HepG2 (cell line): ENCODE results near the gene CLDND2. TPM values are rescaled to one million over a fixed set of nuclear protein-coding genes. Genes with fewer than 3 reads are reported as not detected.

Source experiments
- BRCA1 ChIP-seq: sonication (generic); formaldehyde crosslinking; IDR thresholded peaks from 2 replicates; pipeline ENCODE4 v1.4.0; 2020; ENCODE audit warnings: missing genetic modification reagents
- ERF ChIP-seq: IDR thresholded peaks from 2 replicates; pipeline ENCODE4 v1.6.1; 2018; ENCODE audit warnings: missing biosample characterization, missing genetic modification reagents
- FOXJ3 ChIP-seq: sonication (generic); formaldehyde crosslinking; IDR thresholded peaks from 2 replicates; pipeline ENCODE4 v1.4.0; 2020; ENCODE audit warnings: missing genetic modification reagents, mild to moderate bottlenecking, borderline replicate concordance
- KDM4B ChIP-seq: sonication (generic); formaldehyde crosslinking; IDR thresholded peaks from 2 replicates; pipeline ENCODE4 v1.4.0; 2020; ENCODE audit warnings: missing genetic modification reagents
- MAZ ChIP-seq, 2 experiments: sonication (generic) in 1 of 2; formaldehyde crosslinking in 1 of 2; IDR thresholded peaks; 2 replicates each; pipeline versions ENCODE4 v1.5.0 to v1.6.1; 2012 to 2020; ENCODE audit warnings: low read depth in 2 of 2, mild to moderate bottlenecking in 2 of 2, borderline replicate concordance in 1 of 2, improper control_type of control experiment in 1 of 2, low read length in 1 of 2, missing genetic modification reagents in 1 of 2, moderate library complexity in 1 of 2
- RAD51 ChIP-seq: fragments of 450-650 bp; IDR thresholded peaks from 2 replicates; pipeline ENCODE4 v1.6.1; 2016; ENCODE audit warnings: borderline replicate concordance
- RFX1 ChIP-seq: fragments of 450-650 bp; IDR thresholded peaks from 2 replicates; pipeline ENCODE4 v1.6.1; 2017
- SPEN ChIP-seq: sonication (generic); formaldehyde crosslinking; IDR thresholded peaks from 2 replicates; pipeline ENCODE4 v1.5.1; 2020; ENCODE audit warnings: low read depth, mild to moderate bottlenecking, missing genetic modification reagents
- TBX2 ChIP-seq: sonication (generic); formaldehyde crosslinking; IDR thresholded peaks from 2 replicates; pipeline ENCODE4 v1.5.0; 2020; ENCODE audit warnings: missing genetic modification reagents, mild to moderate bottlenecking, borderline replicate concordance
- TCF7 ChIP-seq: sonication (generic); IDR thresholded peaks from 2 replicates; pipeline ENCODE4 v1.6.1; 2016; ENCODE audit warnings: antibody characterized with exemption, low read depth
- U2AF1 ChIP-seq: fragments of 200-400 bp; formaldehyde crosslinking; optimal IDR thresholded peaks from 2 replicates; pipeline ENCODE3; 2017; ENCODE audit warnings: mild to moderate bottlenecking, low read depth, low read length
- ZFAT ChIP-seq: sonication (generic); formaldehyde crosslinking; conservative IDR thresholded peaks from 2 replicates; pipeline ENCODE4 v1.8.1; 2023; ENCODE audit warnings: missing genetic modification reagents, inconsistent platforms
- ZKSCAN8 ChIP-seq: IDR thresholded peaks from 2 replicates; pipeline ENCODE4 v1.6.1; 2016; ENCODE audit warnings: borderline replicate concordance, missing genetic modification reagents, missing compliant biosample characterization
- ZMYM3 ChIP-seq: sonication (generic); formaldehyde crosslinking; IDR thresholded peaks from 2 replicates; pipeline ENCODE4 v1.5.1; 2020; ENCODE audit warnings: mild to moderate bottlenecking, missing genetic modification reagents
- ZNF10 ChIP-seq: sonication (generic); formaldehyde crosslinking; IDR thresholded peaks from 2 replicates; pipeline ENCODE4 v1.4.0; 2020; ENCODE audit warnings: mild to moderate bottlenecking, low read depth, missing genetic modification reagents, borderline replicate concordance
- ZNF12 ChIP-seq: sonication (generic); formaldehyde crosslinking; IDR thresholded peaks from 2 replicates; pipeline ENCODE4 v1.5.0; 2020; ENCODE audit warnings: missing genetic modification reagents
- ZNF263 ChIP-seq: sonication (generic); formaldehyde crosslinking; IDR thresholded peaks from 2 replicates; pipeline ENCODE4 v1.4.0; 2020; ENCODE audit warnings: missing genetic modification reagents
- ZNF30 ChIP-seq: sonication (generic); formaldehyde crosslinking; IDR thresholded peaks from 2 replicates; pipeline ENCODE4 v1.5.0; 2020; ENCODE audit warnings: mild to moderate bottlenecking, missing genetic modification reagents
- ZNF629 ChIP-seq: sonication (generic); formaldehyde crosslinking; conservative IDR thresholded peaks from 2 replicates; pipeline ENCODE4 v1.5.0; 2020; ENCODE audit warnings: missing genetic modification reagents
- polyA plus RNA-seq, 8 experiments: library from polyadenylated mRNA; depleted of rRNA in 3 of 8; stranded (reverse) in 7 of 8; unstranded in 1 of 8; fragments of >200 nt; fragmentation: Illumina TruSeq in 4 of 8; extraction: Trizol in 4 of 8; gene quantifications; 2 replicates each; pipeline versions ENCODE4 v1.2.1 to v1.2.3, GENCODE V29; 2011 to 2016; ENCODE audit warnings: low read depth in 4 of 8, missing spikeins in 1 of 8, mixed read lengths in 1 of 8; ENCODE audit not compliant: insufficient read depth in 1 of 8
- total RNA-seq, 5 experiments: library from RNA; depleted of rRNA; stranded (reverse); fragments of >200 nt; fragmentation: Illumina TruSeq; extraction: Trizol; gene quantifications; 2 replicates each; pipeline ENCODE4 v1.2.3, GENCODE V29; 2016; ENCODE audit warnings: low read depth in 1 of 5
- TF ChIP-seq, protein P1 (sequence below): sonication (generic); formaldehyde crosslinking; IDR thresholded peaks from 2 replicates; pipeline ENCODE4 v1.5.1; 2020; ENCODE audit warnings: missing genetic modification reagents, mild to moderate bottlenecking, borderline replicate concordance
- TF ChIP-seq, protein P2 (sequence below): sonication (generic); formaldehyde crosslinking; IDR thresholded peaks from 2 replicates; pipeline ENCODE4 v1.4.0; 2020; ENCODE audit warnings: missing genetic modification reagents, borderline replicate concordance
- TF ChIP-seq, protein P3 (sequence below): sonication (generic); formaldehyde crosslinking; IDR thresholded peaks from 2 replicates; pipeline ENCODE4 v1.9.0; 2021; ENCODE audit warnings: missing genetic modification reagents, mild to moderate bottlenecking, borderline replicate concordance
- TF ChIP-seq, protein P4 (sequence below): sonication (generic); formaldehyde crosslinking; IDR thresholded peaks from 2 replicates; pipeline ENCODE4 v1.5.0; 2020; ENCODE audit warnings: missing genetic modification reagents
- TF ChIP-seq, protein P5 (sequence below): sonication (generic); formaldehyde crosslinking; IDR thresholded peaks from 2 replicates; pipeline ENCODE4 v1.8.0; 2022; ENCODE audit warnings: mild to moderate bottlenecking, missing genetic modification reagents, moderate library complexity

Gene CLDND2
- total and polyA plus RNA-seq, 2 of the 13 experiments (the other 11 are each of a cell fraction or from before 2014, with no cell fraction given): 0.84 to 1.8 TPM

DNA sequence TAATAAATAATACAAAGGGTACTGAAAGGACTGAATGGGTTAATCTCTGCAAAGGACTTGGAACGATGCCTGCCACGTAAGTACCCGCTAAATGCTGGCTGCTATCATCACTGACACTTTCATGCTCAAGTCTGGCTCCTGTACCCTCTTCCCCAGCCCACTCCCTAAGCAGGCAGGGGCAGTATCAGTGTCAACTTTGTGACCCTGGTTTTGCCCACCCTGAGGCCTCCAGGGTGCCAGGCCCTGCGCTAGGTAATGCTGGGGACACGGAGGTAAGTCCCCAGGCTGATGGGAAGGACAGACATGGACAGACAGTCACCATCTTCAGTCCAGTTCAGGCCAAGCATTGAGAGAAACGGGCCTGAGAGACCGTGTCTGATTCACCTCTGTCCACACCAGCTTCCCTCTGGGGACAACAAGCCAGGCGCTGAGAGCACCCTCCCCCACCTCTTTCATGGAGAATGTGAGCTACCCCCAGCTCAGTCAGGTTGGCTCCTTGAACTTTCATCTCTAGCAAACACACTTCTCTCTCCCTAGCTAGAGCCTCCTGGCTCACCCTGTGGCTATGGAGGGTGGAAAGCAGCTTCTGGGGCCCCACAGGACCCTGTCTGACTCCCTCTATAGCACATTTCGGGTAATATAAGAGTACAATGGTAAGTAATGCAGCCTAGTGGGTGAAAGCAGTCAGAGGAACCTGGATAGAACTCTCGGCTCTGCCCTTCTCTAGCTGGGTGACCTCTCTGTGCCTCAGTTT, 3.4 kb downstream of the CLDND2 start (continued):
- TF ChIP-seq MAZ (IDR thresholded peaks at IDR 0.05; ENCODE audit: borderline replicate concordance, low read depth, low read length): peak; percentile 67
- no peak; the same call in none of the 2 replicates for TF ChIP-seq MAZ (CRISPR knock-in tag; IDR thresholded peaks at IDR 0.05; ENCODE audit: low read depth)
- peak; percentile 66; the same call in 1 of the 2 replicates for TF ChIP-seq ZMYM3 (CRISPR knock-in tag)
- TF ChIP-seq TCF7: 0 out of 2 replicates have a peak, but pooled peaks have one; percentile 17
- TF ChIP-seq ZNF10: no peak
- TF ChIP-seq, protein P1, sequence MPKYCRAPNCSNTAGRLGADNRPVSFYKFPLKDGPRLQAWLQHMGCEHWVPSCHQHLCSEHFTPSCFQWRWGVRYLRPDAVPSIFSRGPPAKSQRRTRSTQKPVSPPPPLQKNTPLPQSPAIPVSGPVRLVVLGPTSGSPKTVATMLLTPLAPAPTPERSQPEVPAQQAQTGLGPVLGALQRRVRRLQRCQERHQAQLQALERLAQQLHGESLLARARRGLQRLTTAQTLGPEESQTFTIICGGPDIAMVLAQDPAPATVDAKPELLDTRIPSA (CRISPR knock-in tag): no peak; the same call in 1 of the 2 replicates
- TF ChIP-seq ZKSCAN8 (CRISPR knock-in tag): peak; percentile 59; the same call in 1 of the 2 replicates
- TF ChIP-seq TBX2: peak; percentile 42; the same call in 1 of the 2 replicates
- no peak for TF ChIP-seq U2AF1
- TF ChIP-seq, protein P2, sequence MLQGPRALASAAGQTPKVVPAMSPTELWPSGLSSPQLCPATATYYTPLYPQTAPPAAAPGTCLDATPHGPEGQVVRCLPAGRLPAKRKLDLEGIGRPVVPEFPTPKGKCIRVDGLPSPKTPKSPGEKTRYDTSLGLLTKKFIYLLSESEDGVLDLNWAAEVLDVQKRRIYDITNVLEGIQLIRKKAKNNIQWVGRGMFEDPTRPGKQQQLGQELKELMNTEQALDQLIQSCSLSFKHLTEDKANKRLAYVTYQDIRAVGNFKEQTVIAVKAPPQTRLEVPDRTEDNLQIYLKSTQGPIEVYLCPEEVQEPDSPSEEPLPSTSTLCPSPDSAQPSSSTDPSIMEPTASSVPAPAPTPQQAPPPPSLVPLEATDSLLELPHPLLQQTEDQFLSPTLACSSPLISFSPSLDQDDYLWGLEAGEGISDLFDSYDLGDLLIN: no peak
- TF ChIP-seq RAD51: no peak
- TF ChIP-seq BRCA1 (CRISPR knock-in tag): no peak
- peak; percentile 31; the same call in 1 of the 2 replicates for TF ChIP-seq ZNF263
- TF ChIP-seq ZNF30 (CRISPR knock-in tag): no peak
- no peak; the same call in 1 of the 2 replicates for TF ChIP-seq ZNF629 (CRISPR knock-in tag)
- TF ChIP-seq FOXJ3 (CRISPR knock-in tag): peak; percentile 76; the same call in 1 of the 2 replicates
- TF ChIP-seq ZFAT: no peak
- TF ChIP-seq RFX1: no peak
- TF ChIP-seq, protein P3, sequence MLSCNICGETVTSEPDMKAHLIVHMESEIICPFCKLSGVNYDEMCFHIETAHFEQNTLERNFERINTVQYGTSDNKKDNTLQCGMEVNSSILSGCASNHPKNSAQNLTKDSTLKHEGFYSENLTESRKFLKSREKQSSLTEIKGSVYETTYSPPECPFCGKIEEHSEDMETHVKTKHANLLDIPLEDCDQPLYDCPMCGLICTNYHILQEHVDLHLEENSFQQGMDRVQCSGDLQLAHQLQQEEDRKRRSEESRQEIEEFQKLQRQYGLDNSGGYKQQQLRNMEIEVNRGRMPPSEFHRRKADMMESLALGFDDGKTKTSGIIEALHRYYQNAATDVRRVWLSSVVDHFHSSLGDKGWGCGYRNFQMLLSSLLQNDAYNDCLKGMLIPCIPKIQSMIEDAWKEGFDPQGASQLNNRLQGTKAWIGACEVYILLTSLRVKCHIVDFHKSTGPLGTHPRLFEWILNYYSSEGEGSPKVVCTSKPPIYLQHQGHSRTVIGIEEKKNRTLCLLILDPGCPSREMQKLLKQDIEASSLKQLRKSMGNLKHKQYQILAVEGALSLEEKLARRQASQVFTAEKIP (CRISPR knock-in tag): no peak
- peak; percentile 7; the same call in 1 of the 2 replicates for TF ChIP-seq ZNF12 (CRISPR knock-in tag)
- TF ChIP-seq, protein P4, sequence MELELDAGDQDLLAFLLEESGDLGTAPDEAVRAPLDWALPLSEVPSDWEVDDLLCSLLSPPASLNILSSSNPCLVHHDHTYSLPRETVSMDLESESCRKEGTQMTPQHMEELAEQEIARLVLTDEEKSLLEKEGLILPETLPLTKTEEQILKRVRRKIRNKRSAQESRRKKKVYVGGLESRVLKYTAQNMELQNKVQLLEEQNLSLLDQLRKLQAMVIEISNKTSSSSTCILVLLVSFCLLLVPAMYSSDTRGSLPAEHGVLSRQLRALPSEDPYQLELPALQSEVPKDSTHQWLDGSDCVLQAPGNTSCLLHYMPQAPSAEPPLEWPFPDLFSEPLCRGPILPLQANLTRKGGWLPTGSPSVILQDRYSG (CRISPR knock-in tag): no peak
- peak; percentile 70; the same call in 1 of the 2 replicates for TF ChIP-seq KDM4B (CRISPR knock-in tag)
- TF ChIP-seq, protein P5, sequence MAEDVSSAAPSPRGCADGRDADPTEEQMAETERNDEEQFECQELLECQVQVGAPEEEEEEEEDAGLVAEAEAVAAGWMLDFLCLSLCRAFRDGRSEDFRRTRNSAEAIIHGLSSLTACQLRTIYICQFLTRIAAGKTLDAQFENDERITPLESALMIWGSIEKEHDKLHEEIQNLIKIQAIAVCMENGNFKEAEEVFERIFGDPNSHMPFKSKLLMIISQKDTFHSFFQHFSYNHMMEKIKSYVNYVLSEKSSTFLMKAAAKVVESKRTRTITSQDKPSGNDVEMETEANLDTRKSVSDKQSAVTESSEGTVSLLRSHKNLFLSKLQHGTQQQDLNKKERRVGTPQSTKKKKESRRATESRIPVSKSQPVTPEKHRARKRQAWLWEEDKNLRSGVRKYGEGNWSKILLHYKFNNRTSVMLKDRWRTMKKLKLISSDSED (CRISPR knock-in tag): no peak
- TF ChIP-seq ERF (CRISPR knock-in tag): peak; percentile 64; the same call in 1 of the 2 replicates
- no peak for TF ChIP-seq SPEN (CRISPR knock-in tag)
